ENCODE measurements around the gene MS4A13.

- TF ChIP-seq, protein P1, sequence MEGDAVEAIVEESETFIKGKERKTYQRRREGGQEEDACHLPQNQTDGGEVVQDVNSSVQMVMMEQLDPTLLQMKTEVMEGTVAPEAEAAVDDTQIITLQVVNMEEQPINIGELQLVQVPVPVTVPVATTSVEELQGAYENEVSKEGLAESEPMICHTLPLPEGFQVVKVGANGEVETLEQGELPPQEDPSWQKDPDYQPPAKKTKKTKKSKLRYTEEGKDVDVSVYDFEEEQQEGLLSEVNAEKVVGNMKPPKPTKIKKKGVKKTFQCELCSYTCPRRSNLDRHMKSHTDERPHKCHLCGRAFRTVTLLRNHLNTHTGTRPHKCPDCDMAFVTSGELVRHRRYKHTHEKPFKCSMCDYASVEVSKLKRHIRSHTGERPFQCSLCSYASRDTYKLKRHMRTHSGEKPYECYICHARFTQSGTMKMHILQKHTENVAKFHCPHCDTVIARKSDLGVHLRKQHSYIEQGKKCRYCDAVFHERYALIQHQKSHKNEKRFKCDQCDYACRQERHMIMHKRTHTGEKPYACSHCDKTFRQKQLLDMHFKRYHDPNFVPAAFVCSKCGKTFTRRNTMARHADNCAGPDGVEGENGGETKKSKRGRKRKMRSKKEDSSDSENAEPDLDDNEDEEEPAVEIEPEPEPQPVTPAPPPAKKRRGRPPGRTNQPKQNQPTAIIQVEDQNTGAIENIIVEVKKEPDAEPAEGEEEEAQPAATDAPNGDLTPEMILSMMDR (IDR thresholded peaks at IDR 0.05), result no peak
- no peak for TF ChIP-seq POLR2A (IDR thresholded peaks at IDR 0.05)
- no peak for TF ChIP-seq POLR2AphosphoS5 (IDR thresholded peaks at IDR 0.05)
- no peak for TF ChIP-seq EP300 (IDR thresholded peaks at IDR 0.05)
Measured at GRCh38 chr11:60570970-60571369, 55.8 kb downstream of the MS4A13 start.
